T-cell (primary cell): Measurements from ENCODE around the gene TMEM151A. TPM values are rescaled to one million over a fixed set of nuclear protein-coding genes. Genes with fewer than 3 reads are reported as not detected.

Experiments used
- ATAC-seq, 4 experiments: fragments of 200-7000 bp in 3 of 4; fragments of 150-1000 bp in 1 of 4; cut with Tn5 transposase; replicated peaks in 1 of 4; 1 replicate in 3 of 4; 2 replicates in 1 of 4; pipeline ENCODE4 v1.10.0; 2021; ENCODE audit warnings: moderate library complexity in 3 of 4, mild to moderate bottlenecking in 2 of 4, moderate number of reproducible peaks in 1 of 4
- CTCF ChIA-PET, 2 donors: fragments of 300-600 bp; sonication (Branson Sonifier 250); formaldehyde crosslinking; loops; one replicate each; lab custom pipeline; 2022; ENCODE audit warnings: antibody characterized with exemption in 2 of 2; lab: Charles Lee
- POLR2A ChIA-PET, 2 donors: fragments of 300-600 bp; sonication (Branson Sonifier 250); formaldehyde crosslinking; loops; one replicate each; lab custom pipeline; 2022; ENCODE audit warnings: antibody characterized with exemption in 2 of 2; lab: Charles Lee
- DNase-seq, 35 experiments: peaks; one replicate each; pipeline versions ENCODE4 v3.0.0 to v3.0.0-alpha.2; 2013 to 2023
- H3K27ac ChIP-seq: one replicate; pipeline ENCODE4 v1.5.1; 2013; ENCODE audit warnings: low read length
- H3K27me3 ChIP-seq, 2 experiments: replicated peaks in 1 of 2; 1 replicate in 1 of 2; 2 replicates in 1 of 2; pipeline versions ENCODE4 v1.6.1 to v1.7.0; 2013; ENCODE audit warnings: low read length in 1 of 2, mixed read lengths in 1 of 2; ENCODE audit not compliant: control insufficient read depth in 2 of 2, insufficient read depth in 2 of 2; ENCODE audit errors: extremely low read depth in 1 of 2
- H3K36me3 ChIP-seq, 2 donors: 1 replicate in 1 of 2; 2 replicates in 1 of 2; pipeline versions ENCODE4 v1.6.1 to v1.7.0; 2013; ENCODE audit warnings: low read length in 1 of 2; ENCODE audit not compliant: control insufficient read depth in 2 of 2, insufficient read depth in 1 of 2; ENCODE audit errors: extremely low read depth in 1 of 2
- H3K4me1 ChIP-seq, 2 experiments: 1 replicate in 1 of 2; 2 replicates in 1 of 2; pipeline versions ENCODE4 v1.6.1 to v1.7.0; 2013; ENCODE audit warnings: low read length in 2 of 2, mixed read lengths in 1 of 2; ENCODE audit not compliant: insufficient read depth in 2 of 2, control insufficient read depth in 1 of 2; ENCODE audit errors: extremely low read depth in 1 of 2
- H3K4me3 ChIP-seq, 2 donors: 1 replicate in 1 of 2; 2 replicates in 1 of 2; pipeline versions ENCODE4 v1.5.1 to v1.7.0; 2013; ENCODE audit warnings: mild to moderate bottlenecking in 2 of 2, low read length in 1 of 2, moderate library complexity in 1 of 2; ENCODE audit not compliant: control insufficient read depth in 1 of 2; ENCODE audit errors: extremely low read depth in 1 of 2
- H3K9me3 ChIP-seq: 2 replicates; pipeline ENCODE4 v1.7.0; 2013
- H3K27ac Mint-ChIP-seq, 2 donors: one replicate each; pipeline ENCODE4 v1.8.0; 2020 to 2021; ENCODE audit warnings: mild to moderate bottlenecking in 2 of 2, mixed read lengths in 2 of 2
- H3K27me3 Mint-ChIP-seq, 2 donors: one replicate each; pipeline ENCODE4 v1.8.0; 2021 to 2022; ENCODE audit warnings: mixed read lengths in 2 of 2
- H3K36me3 Mint-ChIP-seq: one replicate; pipeline ENCODE4 v1.8.0; 2021; ENCODE audit warnings: mixed read lengths
- H3K4me1 Mint-ChIP-seq, 3 donors: one replicate each; pipeline ENCODE4 v1.8.0; 2020 to 2022; ENCODE audit warnings: mixed read lengths in 3 of 3, mild to moderate bottlenecking in 1 of 3
- H3K4me3 Mint-ChIP-seq, 3 donors: one replicate each; pipeline ENCODE4 v1.8.0; 2020 to 2022; ENCODE audit warnings: mild to moderate bottlenecking in 3 of 3, mixed read lengths in 3 of 3, moderate library complexity in 3 of 3
- H3K9me3 Mint-ChIP-seq, 3 donors: one replicate each; pipeline ENCODE4 v1.8.0; 2020 to 2022; ENCODE audit warnings: mixed read lengths in 3 of 3
- WGBS: methylation state at CpG from one replicate; pipeline ENCODE4 v1.1.5; 2013; ENCODE audit warnings: missing lambda C conversion rate; ENCODE audit not compliant: insufficient coverage; 5-methylcytosine and 5-hydroxymethylcytosine counted together
- total RNA-seq, 35 experiments: library from RNA in 6 of 35; stranded (reverse) in 6 of 35; fragments of 120-200 nt in 1 of 35; gene quantifications; one replicate each; pipeline versions ENCODE4 v1.2.1 to v1.2.4 and lab custom pipeline; 2013 to 2026

The TMEM151A gene
- total RNA-seq, 5 donors from 2014 or later (not counting 1 experiment from before 2014, with no cell fraction given), result 0.19 to 0.33 (median 0.23) TPM; not detected in 1

- H3K4me1 Mint-ChIP-seq, result peaks cover 10 to 27% (median 27%) of the 10 kb centered on the region in 3 donors
- peak overlapping the region in 1 of 2 donors; percentile 52 for H3K27ac Mint-ChIP-seq
- no peak for DNase-seq
- H3K4me1 ChIP-seq, result peaks cover 2 to 29% of the 10 kb centered on the region in 2 experiments
- 90% methylated on average over 7 of the region's 18 CpGs for WGBS
- no peaks in the 10 kb centered on the region for H3K27me3 Mint-ChIP-seq
- H3K9me3 ChIP-seq, result no peaks in the 10 kb centered on the region
- no peak overlapping the region for H3K27ac ChIP-seq
- H3K36me3 ChIP-seq, result peaks cover 30 to 39% of the 10 kb centered on the region in 2 donors
- H3K4me3 Mint-ChIP-seq, result peak overlapping the region; percentile 24 to 88 (median 86)
- ChIA-PET CTCF (interaction anchor here in 1 of 2 donors (0.5 to 1.0 kb wide), 2 partner anchors 25 to 48 kb away, joined by 5 read pairs; no protein-coding TSS in a partner anchor), POLR2A (no interaction called here)
- no peak for ATAC-seq
- peaks cover 15% of the 10 kb centered on the region for H3K36me3 Mint-ChIP-seq
- peaks cover 0 to 10% of the 10 kb centered on the region in 2 experiments for H3K27me3 ChIP-seq
- no peaks in the 10 kb centered on the region for H3K9me3 Mint-ChIP-seq
- H3K4me3 ChIP-seq, result no peak overlapping the region
Measured at GRCh38 chr11:66337103-66337899, 45.6 kb downstream of the TMEM151A start.

- peaks cover 23% of the 10 kb centered on the region for H3K36me3 Mint-ChIP-seq
- peaks cover 20 to 37% (median 36%) of the 10 kb centered on the region in 3 donors for H3K4me1 Mint-ChIP-seq
- WGBS, result 91% methylated on average over 9 of the region's 17 CpGs
- ATAC-seq (no peak), DNase-seq (no peak)
- Histone ChIP-seq H3K36me3 (peaks cover 30 to 46% of the 10 kb centered on the region in 2 donors), H3K4me1 (peaks cover 2 to 32% of the 10 kb centered on the region in 2 experiments), H3K4me3 (no peak overlapping the region), H3K9me3 (no peaks in the 10 kb centered on the region), H3K27me3 (peaks cover 0 to 7% of the 10 kb centered on the region in 2 experiments), H3K27ac (no peak overlapping the region)
- CTCF ChIA-PET, result interaction anchor here in 1 of 2 donors (0.5 kb wide), 1 partner anchor 46 kb away, joined by 5 read pairs; no protein-coding TSS in a partner anchor
- POLR2A ChIA-PET, result no interaction called here
- peak overlapping the region in 1 of 3 donors; percentile 9 for H3K4me3 Mint-ChIP-seq
- H3K27ac Mint-ChIP-seq, result no peak overlapping the region
- no peaks in the 10 kb centered on the region for H3K9me3 Mint-ChIP-seq
- H3K27me3 Mint-ChIP-seq, result no peaks in the 10 kb centered on the region
Measured at GRCh38 chr11:66338276-66339161, 46.8 kb downstream of the TMEM151A start.

GRCh38 chr11:66339162-66339675 lies 47.5 kb downstream of the TMEM151A start:
- H3K27ac Mint-ChIP-seq, result no peak overlapping the region
- no peak for ATAC-seq

GRCh38 chr11:66339686-66340483 lies 48.2 kb downstream of the TMEM151A start:
- ChIA-PET CTCF (no interaction called here), POLR2A (no interaction called here)
- Mint-ChIP-seq H3K27me3 (no peaks in the 10 kb centered on the region), H3K4me1 (peaks cover 33 to 48% (median 47%) of the 10 kb centered on the region in 3 donors), H3K36me3 (peaks cover 23% of the 10 kb centered on the region), H3K9me3 (no peaks in the 10 kb centered on the region), H3K4me3 (no peak overlapping the region), H3K27ac (no peak overlapping the region)
- no peak overlapping the region for H3K4me3 ChIP-seq
- ATAC-seq (no peak), DNase-seq (no peak)
- 89% methylated on average over 8 of the region's 14 CpGs for WGBS
- peaks cover 0 to 5% of the 10 kb centered on the region in 2 experiments for H3K27me3 ChIP-seq
- peaks cover 11 to 44% of the 10 kb centered on the region in 2 experiments for H3K4me1 ChIP-seq
- H3K36me3 ChIP-seq, result peaks cover 30 to 46% of the 10 kb centered on the region in 2 donors
- H3K9me3 ChIP-seq, result no peaks in the 10 kb centered on the region
- no peak overlapping the region for H3K27ac ChIP-seq

More at GRCh38 chr11:66339162-66339675, 47.5 kb downstream of the TMEM151A start:
- no peaks in the 10 kb centered on the region for H3K9me3 Mint-ChIP-seq
- peaks cover 26 to 43% (median 43%) of the 10 kb centered on the region in 3 donors for H3K4me1 Mint-ChIP-seq
- H3K27me3 Mint-ChIP-seq, result no peaks in the 10 kb centered on the region
- no peak overlapping the region for H3K4me3 Mint-ChIP-seq
- Histone ChIP-seq H3K36me3 (peaks cover 30 to 46% of the 10 kb centered on the region in 2 donors), H3K4me3 (no peak overlapping the region), H3K27ac (no peak overlapping the region), H3K4me1 (peaks cover 9 to 39% of the 10 kb centered on the region in 2 experiments), H3K27me3 (peaks cover 0 to 5% of the 10 kb centered on the region in 2 experiments), H3K9me3 (no peaks in the 10 kb centered on the region)
- ChIA-PET POLR2A (no interaction called here), CTCF (no interaction called here)
- 95% methylated on average over 4 of the region's 6 CpGs for WGBS
- H3K36me3 Mint-ChIP-seq, result peaks cover 23% of the 10 kb centered on the region
- DNase-seq, result no peak

- DNase-seq, result no peak
- Mint-ChIP-seq H3K27ac (no peak overlapping the region), H3K4me1 (peaks cover 42 to 51% (median 51%) of the 10 kb centered on the region in 3 donors), H3K27me3 (no peaks in the 10 kb centered on the region), H3K36me3 (peaks cover 23% of the 10 kb centered on the region), H3K4me3 (no peak overlapping the region), H3K9me3 (no peaks in the 10 kb centered on the region)
- ATAC-seq, result no peak
- Histone ChIP-seq H3K36me3 (peaks cover 30 to 46% of the 10 kb centered on the region in 2 donors), H3K27me3 (peaks cover 0 to 5% of the 10 kb centered on the region in 2 experiments), H3K27ac (no peak overlapping the region), H3K9me3 (no peaks in the 10 kb centered on the region), H3K4me1 (peaks cover 16 to 43% of the 10 kb centered on the region in 2 experiments), H3K4me3 (no peak overlapping the region)
- CTCF ChIA-PET, result no interaction called here
- 96% methylated on average over 13 of the region's 28 CpGs for WGBS
- POLR2A ChIA-PET, result no interaction called here
Measured at GRCh38 chr11:66340596-66341501, 49.2 kb downstream of the TMEM151A start.
